Esophagus squamous epithelium (tissue), 4 donors: ENCODE measurements around the gene TSNAX.
"Not testable (repeated sequence)": the region's sequence is repeated elsewhere in the genome, so short reads cannot be mapped to it uniquely, and the experiment has no call there.

Experiments used
- POLR2A ChIP-seq, 4 donors: fragments of 450-650 bp; IDR thresholded peaks; one replicate each; pipeline ENCODE4 v1.6.1; 2017; ENCODE audit warnings: antibody characterized with exemption in 4 of 4, mild to moderate bottlenecking in 4 of 4, moderate library complexity in 3 of 4
- TF ChIP-seq, protein P1 (sequence below), 6 experiments: fragments of 450-650 bp in 4 of 6; fragments of 200-600 bp in 2 of 6; sonication (generic) in 2 of 6; IDR thresholded peaks; one replicate each; pipeline ENCODE4 v1.5.1; 2016 to 2019; ENCODE audit warnings: antibody characterized with exemption in 6 of 6, mild to moderate bottlenecking in 4 of 6, moderate library complexity in 4 of 6

DNA sequence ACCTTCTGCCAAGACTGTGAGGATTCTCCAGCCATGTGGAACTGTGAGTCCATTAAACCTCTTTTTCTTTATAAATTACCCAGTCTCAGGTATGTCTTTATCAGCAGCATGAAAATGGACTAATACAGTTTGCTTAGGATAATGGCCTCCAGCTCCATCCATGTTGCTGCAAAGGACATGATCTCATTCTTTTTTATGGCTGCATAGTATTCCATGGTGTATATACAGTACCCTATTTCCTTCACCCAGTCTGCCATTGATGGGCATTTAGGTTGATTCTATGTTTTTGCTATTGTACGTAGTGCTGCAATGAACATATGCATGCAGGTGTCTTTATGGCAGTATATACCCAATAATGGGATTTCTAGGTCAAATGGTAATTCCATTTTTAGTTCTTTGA is 25.3 kb upstream of the TSNAX start:
- TF ChIP-seq, protein P1, sequence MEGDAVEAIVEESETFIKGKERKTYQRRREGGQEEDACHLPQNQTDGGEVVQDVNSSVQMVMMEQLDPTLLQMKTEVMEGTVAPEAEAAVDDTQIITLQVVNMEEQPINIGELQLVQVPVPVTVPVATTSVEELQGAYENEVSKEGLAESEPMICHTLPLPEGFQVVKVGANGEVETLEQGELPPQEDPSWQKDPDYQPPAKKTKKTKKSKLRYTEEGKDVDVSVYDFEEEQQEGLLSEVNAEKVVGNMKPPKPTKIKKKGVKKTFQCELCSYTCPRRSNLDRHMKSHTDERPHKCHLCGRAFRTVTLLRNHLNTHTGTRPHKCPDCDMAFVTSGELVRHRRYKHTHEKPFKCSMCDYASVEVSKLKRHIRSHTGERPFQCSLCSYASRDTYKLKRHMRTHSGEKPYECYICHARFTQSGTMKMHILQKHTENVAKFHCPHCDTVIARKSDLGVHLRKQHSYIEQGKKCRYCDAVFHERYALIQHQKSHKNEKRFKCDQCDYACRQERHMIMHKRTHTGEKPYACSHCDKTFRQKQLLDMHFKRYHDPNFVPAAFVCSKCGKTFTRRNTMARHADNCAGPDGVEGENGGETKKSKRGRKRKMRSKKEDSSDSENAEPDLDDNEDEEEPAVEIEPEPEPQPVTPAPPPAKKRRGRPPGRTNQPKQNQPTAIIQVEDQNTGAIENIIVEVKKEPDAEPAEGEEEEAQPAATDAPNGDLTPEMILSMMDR (IDR thresholded peaks at IDR 0.05) = not testable (repeated sequence)
- not testable (repeated sequence) for TF ChIP-seq POLR2A (IDR thresholded peaks at IDR 0.05)
